Left kidney (tissue), 2 donors: ENCODE data around the gene ERICH4. TPM values are rescaled to one million over a fixed set of nuclear protein-coding genes. Genes with fewer than 3 reads are reported as not detected.
A peak's percentile ranks its signal among the peaks of the same experiment; 100 is the strongest.
"Not testable (repeated sequence)": the region's sequence is repeated elsewhere in the genome, so short reads cannot be mapped to it uniquely, and the experiment has no call there.

Source experiments
- DNase-seq: peaks from one replicate; pipeline ENCODE4 v3.0.0-alpha.2; 2013
- polyA plus RNA-seq: library from polyadenylated mRNA; unstranded; fragments of 120-200 nt; gene quantifications from one replicate; pipeline ENCODE4 v1.2.1, GENCODE V29; 2013; ENCODE audit not compliant: insufficient read length

The ERICH4 gene
- polyA plus RNA-seq, 1 donor, result 6.3 TPM

GRCh38 chr19:41434450-41434849 is 8.5 kb upstream of the ERICH4 start:
- no peak for DNase-seq

- not testable (repeated sequence) for DNase-seq
Measured at GRCh38 chr19:41435376-41435775, 7.6 kb upstream of the ERICH4 start.

GRCh38 chr19:41435936-41436673 is 6.9 kb upstream of the ERICH4 start:
- no peak for DNase-seq

GRCh38 chr19:41436674-41436951 is 6.3 kb upstream of the ERICH4 start:
- DNase-seq, result no peak

GRCh38 chr19:41437944-41438574 is 4.9 kb upstream of the ERICH4 start:
- DNase-seq, result no peak

- peak; percentile 98 for DNase-seq
Measured at GRCh38 chr19:41439441-41440222, 3.3 kb upstream of the ERICH4 start, which contains the start of gene DMAC2. TSS of gene DMAC2 (minus strand) at chr19:41439912. CDS start at chr19:41439899, 13 bp downstream.

- no peak for DNase-seq
Measured at GRCh38 chr19:41441321-41441945, 1.5 kb upstream of the ERICH4 start.

- DNase-seq, result no peak
Measured at GRCh38 chr19:41443813-41444455, 978 bp downstream of the ERICH4 start.

GRCh38 chr19:41445575-41445974 is 2.6 kb downstream of the ERICH4 start:
- no peak for DNase-seq

- DNase-seq, result no peak
Measured at GRCh38 chr19:41447732-41448332, 4.9 kb downstream of the ERICH4 start.

- DNase-seq, result peak; percentile 66
Measured at GRCh38 chr19:41449079-41449864, 6.3 kb downstream of the ERICH4 start.

- no peak for DNase-seq
Measured at GRCh38 chr19:41449865-41450178, 6.9 kb downstream of the ERICH4 start.

GRCh38 chr19:41452584-41453275 is 9.8 kb downstream of the ERICH4 start:
- DNase-seq, result no peak

- no peak for DNase-seq
Measured at GRCh38 chr19:41455936-41456335, 13.0 kb downstream of the ERICH4 start.

- DNase-seq, result no peak
Measured at GRCh38 chr19:41456342-41456918, 13.5 kb downstream of the ERICH4 start.

GRCh38 chr19:41457241-41457640 is 14.3 kb downstream of the ERICH4 start:
- no peak for DNase-seq

GRCh38 chr19:41462497-41462896 is 19.5 kb downstream of the ERICH4 start:
- DNase-seq, result no peak

- not testable (repeated sequence) for DNase-seq
Measured at GRCh38 chr19:41463257-41464256, 20.6 kb downstream of the ERICH4 start.

GRCh38 chr19:41476583-41476982 is 33.6 kb downstream of the ERICH4 start:
- no peak for DNase-seq
